H9 (cell line): ENCODE measurements around the gene CARMIL3. TPM values are rescaled to one million over a fixed set of nuclear protein-coding genes. Genes with fewer than 3 reads are reported as not detected.

ENCODE experiments used
- DNase-seq: peaks from one replicate; pipeline ENCODE4 v3.0.0-alpha.2; 2017
- H2AFZ ChIP-seq: one replicate; pipeline ENCODE4 v1.6.1; 2013; ENCODE audit warnings: mild to moderate bottlenecking, low read length, control low read depth, moderate library complexity
- H2AK5ac ChIP-seq: 2 replicates; pipeline ENCODE4 v1.6.1; 2013; ENCODE audit warnings: low read length, control low read depth, mixed read lengths; ENCODE audit not compliant: insufficient read length
- H2BK120ac ChIP-seq: one replicate; pipeline ENCODE4 v1.6.1; 2013; ENCODE audit warnings: low read depth, mild to moderate bottlenecking, low read length, control low read depth, inconsistent platforms; ENCODE audit not compliant: poor library complexity, severe bottlenecking
- H2BK12ac ChIP-seq: 2 replicates; pipeline ENCODE4 v1.6.1; 2013; ENCODE audit warnings: low read length, control low read depth, mixed read lengths, low read depth; ENCODE audit not compliant: insufficient read length
- H2BK15ac ChIP-seq: 2 replicates; pipeline ENCODE4 v1.6.1; 2013; ENCODE audit warnings: low read depth, low read length, control low read depth
- H2BK20ac ChIP-seq: one replicate; pipeline ENCODE4 v1.6.1; 2013; ENCODE audit warnings: low read depth, mild to moderate bottlenecking, low read length, control low read depth, inconsistent platforms; ENCODE audit not compliant: poor library complexity, severe bottlenecking
- H2BK5ac ChIP-seq: 2 replicates; pipeline ENCODE4 v1.6.1; 2013; ENCODE audit warnings: low read length, control low read depth, mixed read lengths; ENCODE audit not compliant: insufficient read length
- H3K14ac ChIP-seq: 2 replicates; pipeline ENCODE4 v1.6.1; 2013; ENCODE audit warnings: low read length, control low read depth; ENCODE audit not compliant: insufficient read depth
- H3K18ac ChIP-seq: 2 replicates; pipeline ENCODE4 v1.6.1; 2013; ENCODE audit warnings: low read depth, mild to moderate bottlenecking, mixed read lengths, low read length, control low read depth; ENCODE audit not compliant: insufficient read length
- H3K23ac ChIP-seq: 2 replicates; pipeline ENCODE4 v1.6.1; 2013; ENCODE audit warnings: low read length, control low read depth, mixed read lengths, low read depth; ENCODE audit not compliant: insufficient read length
- H3K23me2 ChIP-seq: 2 replicates; pipeline ENCODE4 v1.6.1; 2013; ENCODE audit warnings: low read depth, mild to moderate bottlenecking, mixed read lengths, low read length, control low read depth; ENCODE audit not compliant: insufficient read length, poor library complexity, severe bottlenecking
- H3K27ac ChIP-seq: 2 replicates; pipeline ENCODE4 v1.5.1; 2013; ENCODE audit warnings: low read length, control low read depth, mixed read lengths, low read depth; ENCODE audit not compliant: insufficient read length
- H3K27me3 ChIP-seq: 2 replicates; pipeline ENCODE4 v1.6.1; 2013; ENCODE audit warnings: low read length, control low read depth, inconsistent platforms; ENCODE audit not compliant: insufficient read depth
- H3K4ac ChIP-seq: 2 replicates; pipeline ENCODE4 v1.6.1; 2013; ENCODE audit warnings: low read depth, mild to moderate bottlenecking, control low read depth, inconsistent platforms, low read length, moderate library complexity
- H3K4me1 ChIP-seq: 2 replicates; pipeline ENCODE4 v1.6.1; 2013; ENCODE audit warnings: low read length, control low read depth, inconsistent platforms; ENCODE audit not compliant: insufficient read depth
- H3K4me2 ChIP-seq: 2 replicates; pipeline ENCODE4 v1.6.1; 2013; ENCODE audit warnings: low read length, control low read depth, mixed read lengths; ENCODE audit not compliant: insufficient read length, insufficient read depth
- H3K56ac ChIP-seq: 2 replicates; pipeline ENCODE4 v1.6.1; 2013; ENCODE audit warnings: low read depth, mild to moderate bottlenecking, mixed read lengths, low read length, control low read depth; ENCODE audit not compliant: insufficient read length
- H3K79me1 ChIP-seq: 2 replicates; pipeline ENCODE4 v1.6.1; 2013; ENCODE audit warnings: low read depth, mild to moderate bottlenecking, moderate library complexity, low read length, control low read depth, inconsistent platforms; ENCODE audit not compliant: insufficient read depth, poor library complexity, severe bottlenecking
- H3K79me2 ChIP-seq: 2 replicates; pipeline ENCODE4 v1.6.1; 2013; ENCODE audit warnings: low read length, control low read depth, inconsistent platforms; ENCODE audit not compliant: insufficient read depth
- H3K9ac ChIP-seq: 2 replicates; pipeline ENCODE4 v1.6.1; 2013; ENCODE audit warnings: low read length, control low read depth, mixed read lengths; ENCODE audit not compliant: insufficient read length; ENCODE audit errors: extremely low read depth
- H3K9me3 ChIP-seq: one replicate; pipeline ENCODE4 v1.6.1; 2013; ENCODE audit warnings: low read depth, low read length, inconsistent platforms; ENCODE audit not compliant: control insufficient read depth
- H3T11ph ChIP-seq: one replicate; pipeline ENCODE4 v1.6.1; 2013; ENCODE audit warnings: mild to moderate bottlenecking, low read length, control low read depth, inconsistent platforms
- H4K20me1 ChIP-seq: one replicate; pipeline ENCODE4 v1.6.1; 2013; ENCODE audit not compliant: control insufficient read depth, insufficient read length, insufficient read depth
- H4K5ac ChIP-seq: 2 replicates; pipeline ENCODE4 v1.6.1; 2013; ENCODE audit warnings: low read depth, mild to moderate bottlenecking, mixed read lengths, low read length, control low read depth; ENCODE audit not compliant: insufficient read length
- H4K8ac ChIP-seq: replicated peaks from 2 replicates; pipeline ENCODE4 v1.6.1; 2013; ENCODE audit warnings: low read length, control low read depth, mixed read lengths, low read depth; ENCODE audit not compliant: insufficient read length
- H4K91ac ChIP-seq: 2 replicates; pipeline ENCODE4 v1.6.1; 2013; ENCODE audit warnings: low read depth, mild to moderate bottlenecking, moderate library complexity, mixed read lengths, low read length, control low read depth; ENCODE audit not compliant: insufficient read length
- H3K27ac Mint-ChIP-seq, 3 experiments: 2 replicates in 2 of 3; 3 replicates in 1 of 3; pipeline ENCODE4 v1.8.0; 2020 to 2021; ENCODE audit warnings: mixed read lengths in 3 of 3, mild to moderate bottlenecking in 1 of 3, moderate library complexity in 1 of 3
- H3K27me3 Mint-ChIP-seq: 2 replicates; pipeline ENCODE4 v1.8.0; 2021; ENCODE audit warnings: low read depth, mild to moderate bottlenecking, moderate library complexity, mixed read lengths
- H3K36me3 Mint-ChIP-seq, 3 experiments: 2 replicates in 2 of 3; 3 replicates in 1 of 3; pipeline ENCODE4 v1.8.0; 2020 to 2021; ENCODE audit warnings: low read depth in 3 of 3, mixed read lengths in 3 of 3; ENCODE audit not compliant: insufficient read depth in 1 of 3
- H3K4me1 Mint-ChIP-seq, 2 experiments: 2 replicates each; pipeline ENCODE4 v1.8.0; 2020; ENCODE audit warnings: mixed read lengths in 2 of 2
- H3K4me3 Mint-ChIP-seq, 2 experiments: 2 replicates in 1 of 2; 3 replicates in 1 of 2; pipeline ENCODE4 v1.8.0; 2020 to 2021; ENCODE audit warnings: mild to moderate bottlenecking in 2 of 2, mixed read lengths in 2 of 2, moderate library complexity in 1 of 2
- H3K9me3 Mint-ChIP-seq, 2 experiments: 2 replicates in 1 of 2; 3 replicates in 1 of 2; pipeline ENCODE4 v1.8.0; 2020; ENCODE audit warnings: mild to moderate bottlenecking in 2 of 2, mixed read lengths in 2 of 2, moderate library complexity in 1 of 2
- WGBS: extraction: QIAGEN DNeasy Blood & Tissue Kit; methylation state at CpG from one replicate; pipeline ENCODE4 v1.1.7; 2013; ENCODE audit warnings: missing lambda C conversion rate, low lambda C conversion rate, mixed read lengths; ENCODE audit not compliant: insufficient read length; ENCODE audit errors: extremely low coverage; 5-methylcytosine and 5-hydroxymethylcytosine counted together
- total RNA-seq: library from RNA; stranded (reverse); gene quantifications from 2 replicates; pipeline ENCODE4 v1.2.1, GENCODE V29; 2021
- TF ChIP-seq, protein P1 (sequence below): fragments of 200-600 bp; sonication (generic); conservative IDR thresholded peaks from 3 replicates; pipeline ENCODE4 v1.8.0; 2021; ENCODE audit warnings: antibody characterized with exemption, mild to moderate bottlenecking

The CARMIL3 gene
- total RNA-seq, 1 experiment from 2014 or later = 5.8 TPM

DNA sequence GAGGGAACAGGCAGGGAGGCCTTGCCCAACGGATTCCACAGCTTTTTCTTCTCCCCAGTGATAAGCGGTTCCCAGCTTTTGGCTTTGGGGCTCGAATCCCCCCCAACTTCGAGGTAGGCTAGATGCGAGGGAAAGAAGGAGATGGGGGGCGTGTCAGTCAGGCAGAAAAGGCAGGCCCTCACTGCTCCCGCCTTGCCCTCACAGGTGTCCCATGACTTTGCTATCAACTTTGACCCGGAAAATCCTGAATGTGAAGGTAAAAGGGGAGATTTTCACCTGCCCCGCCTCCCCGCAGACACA, 24.4 kb downstream of the CARMIL3 start:
- Histone ChIP-seq H2BK12ac (no peak overlapping the region), H3K23me2 (no peaks in the 10 kb centered on the region), H3K79me2 (no peaks in the 10 kb centered on the region), H3K4me2 (no peak overlapping the region), H4K20me1 (no peaks in the 10 kb centered on the region), H2BK120ac (no peak overlapping the region), H3K18ac (no peak overlapping the region), H3K9me3 (no peaks in the 10 kb centered on the region), H3K27ac (no peak overlapping the region), H3K79me1 (no peaks in the 10 kb centered on the region), H4K8ac (no peak overlapping the region), H4K91ac (no peak overlapping the region), H3K9ac (no peak overlapping the region), H3K4ac (no peak overlapping the region), H3K14ac (no peak overlapping the region; the same call in 1 of the 2 replicates), H2BK5ac (no peak overlapping the region), H2AFZ (no peak overlapping the region), H3K23ac (no peak overlapping the region), H3T11ph (no peak overlapping the region), H3K56ac (no peak overlapping the region), H2BK20ac (no peak overlapping the region), H2BK15ac (no peak overlapping the region), H3K27me3 (no peaks in the 10 kb centered on the region), H3K4me1 (peaks cover 5% of the 10 kb centered on the region; the same call in 1 of the 2 replicates), H4K5ac (no peak overlapping the region), H2AK5ac (no peak overlapping the region)
- Mint-ChIP-seq H3K4me3 (no peak overlapping the region; a peak in 1 of 5 replicates), H3K9me3 (no peaks in the 10 kb centered on the region), H3K27me3 (peaks cover 8% of the 10 kb centered on the region), H3K4me1 (peaks cover 31 to 40% of the 10 kb centered on the region in 2 experiments), H3K27ac (no peak overlapping the region), H3K36me3 (no peaks in the 10 kb centered on the region)
- TF ChIP-seq, protein P1, sequence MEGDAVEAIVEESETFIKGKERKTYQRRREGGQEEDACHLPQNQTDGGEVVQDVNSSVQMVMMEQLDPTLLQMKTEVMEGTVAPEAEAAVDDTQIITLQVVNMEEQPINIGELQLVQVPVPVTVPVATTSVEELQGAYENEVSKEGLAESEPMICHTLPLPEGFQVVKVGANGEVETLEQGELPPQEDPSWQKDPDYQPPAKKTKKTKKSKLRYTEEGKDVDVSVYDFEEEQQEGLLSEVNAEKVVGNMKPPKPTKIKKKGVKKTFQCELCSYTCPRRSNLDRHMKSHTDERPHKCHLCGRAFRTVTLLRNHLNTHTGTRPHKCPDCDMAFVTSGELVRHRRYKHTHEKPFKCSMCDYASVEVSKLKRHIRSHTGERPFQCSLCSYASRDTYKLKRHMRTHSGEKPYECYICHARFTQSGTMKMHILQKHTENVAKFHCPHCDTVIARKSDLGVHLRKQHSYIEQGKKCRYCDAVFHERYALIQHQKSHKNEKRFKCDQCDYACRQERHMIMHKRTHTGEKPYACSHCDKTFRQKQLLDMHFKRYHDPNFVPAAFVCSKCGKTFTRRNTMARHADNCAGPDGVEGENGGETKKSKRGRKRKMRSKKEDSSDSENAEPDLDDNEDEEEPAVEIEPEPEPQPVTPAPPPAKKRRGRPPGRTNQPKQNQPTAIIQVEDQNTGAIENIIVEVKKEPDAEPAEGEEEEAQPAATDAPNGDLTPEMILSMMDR = no peak
- DNase-seq = no peak
- WGBS = no CpG with 5 or more reads among the region's 10 CpGs
